ENCODE measurements around the gene ZNF780B.

GRCh38 chr19:39987167-39987566 lies 68.9 kb downstream of the ZNF780B start:
- TF ChIP-seq CTCF (IDR thresholded peaks at IDR 0.05) (no peak), POLR2A (IDR thresholded peaks at IDR 0.05) (no peak)

All from suprapubic skin (tissue), 3 donors.